Activated T-cell treated with anti-CD3 and anti-CD28 coated beads for 48 hours (primary cell): ENCODE results near the gene FGF12.

ENCODE experiments used
- DNase-seq: peaks from one replicate; pipeline ENCODE4 v3.0.0-alpha.2; 2020; ENCODE audit warnings: low read depth

FGF12 gene

DNA sequence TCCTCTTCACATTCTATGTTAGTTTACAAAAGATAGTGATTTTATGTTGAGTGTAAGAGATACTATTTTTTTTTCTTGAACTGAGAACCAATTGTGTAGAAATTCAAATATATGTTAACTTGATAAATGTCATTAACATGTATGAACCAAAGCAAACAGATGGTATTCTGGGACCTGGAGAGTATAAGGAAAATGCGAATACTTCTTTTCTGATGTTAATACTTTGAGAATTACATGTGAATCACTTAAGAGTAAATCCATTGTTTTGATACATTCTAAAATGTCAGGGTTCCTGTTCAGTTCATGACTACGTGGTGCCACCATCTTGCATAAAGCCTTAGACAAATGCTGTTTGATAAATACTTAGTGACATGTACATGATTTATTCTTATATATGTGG is 541.3 kb downstream of the FGF12 start:
- no peak for DNase-seq

GRCh38 chr3:192183109-192183508 is 544.2 kb downstream of the FGF12 start:
- DNase-seq = no peak

GRCh38 chr3:192181151-192181550 is 546.2 kb downstream of the FGF12 start:
- no peak for DNase-seq

- DNase-seq = no peak
These were observed 550.0 kb downstream of the FGF12 start for GRCh38 chr3:192177383-192177782.

- no peak for DNase-seq
These were observed 553.1 kb downstream of the FGF12 start for GRCh38 chr3:192174283-192174682.

- DNase-seq = no peak
These were observed 556.1 kb downstream of the FGF12 start for GRCh38 chr3:192171213-192171612.

DNA sequence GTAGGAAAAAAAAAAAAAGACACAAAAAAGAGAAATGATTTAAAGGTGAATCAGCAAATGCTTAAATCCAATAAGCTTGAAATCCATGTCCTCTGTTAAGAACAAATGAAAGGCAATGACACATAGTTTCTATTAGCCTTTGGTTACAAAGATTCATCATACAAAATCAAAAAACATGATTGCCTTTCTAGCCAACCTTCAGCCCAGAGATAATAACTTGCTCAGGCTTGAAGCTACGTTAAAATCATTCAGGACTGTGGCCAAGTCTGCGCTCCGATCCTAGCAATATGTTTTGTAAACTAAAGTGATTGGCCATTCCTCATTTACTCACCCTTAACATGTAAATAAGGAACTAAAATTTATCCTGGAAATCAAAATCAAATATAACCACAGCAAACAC is 556.7 kb downstream of the FGF12 start:
- no peak for DNase-seq

GRCh38 chr3:192170031-192170430 is 557.3 kb downstream of the FGF12 start:
- no peak for DNase-seq

GRCh38 chr3:192169332-192169915 is 557.9 kb downstream of the FGF12 start:
- DNase-seq = no peak

GRCh38 chr3:192168202-192168601 is 559.1 kb downstream of the FGF12 start:
- DNase-seq = no peak

- DNase-seq = no peak
These were observed 561.8 kb downstream of the FGF12 start for GRCh38 chr3:192165552-192165951.

DNA sequence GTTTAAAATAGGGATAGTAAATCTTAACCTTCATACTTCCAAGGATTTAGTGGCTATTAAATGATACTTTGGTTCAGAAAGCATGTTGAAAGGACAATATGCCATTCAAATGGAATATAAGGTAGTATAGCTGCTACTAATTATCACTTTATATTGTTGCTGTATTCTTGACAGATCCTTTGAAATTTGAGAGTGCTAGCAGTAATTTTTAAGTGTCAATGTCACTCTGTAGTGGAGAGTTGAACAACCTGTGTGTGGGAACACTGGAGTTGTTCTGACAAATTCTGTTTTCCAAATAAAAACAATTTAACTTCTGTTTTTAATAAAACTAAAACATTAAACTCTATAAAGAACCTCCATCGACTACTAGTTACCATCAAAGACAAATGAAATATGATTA is 565.7 kb downstream of the FGF12 start:
- no peak for DNase-seq

DNA sequence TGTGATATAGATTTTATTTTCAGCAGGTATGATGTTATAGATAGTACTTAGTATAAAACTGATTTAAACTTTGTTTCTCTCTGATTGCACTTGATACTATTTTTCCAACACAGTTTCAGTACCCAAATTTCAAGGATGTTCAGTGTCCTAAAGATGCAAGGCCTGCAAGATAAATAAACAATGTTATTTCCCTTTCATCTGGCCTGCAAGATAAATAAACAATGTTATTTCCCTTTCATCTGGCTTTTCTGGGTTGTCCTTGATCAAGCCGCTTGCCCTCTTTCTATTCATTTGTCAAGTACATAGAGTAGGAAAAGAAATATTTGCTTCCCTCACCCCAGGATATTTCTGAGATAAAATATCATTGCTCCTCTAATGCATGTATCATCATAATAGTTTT is 571.0 kb downstream of the FGF12 start:
- DNase-seq = no peak

- DNase-seq = no peak
These were observed 572.1 kb downstream of the FGF12 start for GRCh38 chr3:192155194-192155593.

DNA sequence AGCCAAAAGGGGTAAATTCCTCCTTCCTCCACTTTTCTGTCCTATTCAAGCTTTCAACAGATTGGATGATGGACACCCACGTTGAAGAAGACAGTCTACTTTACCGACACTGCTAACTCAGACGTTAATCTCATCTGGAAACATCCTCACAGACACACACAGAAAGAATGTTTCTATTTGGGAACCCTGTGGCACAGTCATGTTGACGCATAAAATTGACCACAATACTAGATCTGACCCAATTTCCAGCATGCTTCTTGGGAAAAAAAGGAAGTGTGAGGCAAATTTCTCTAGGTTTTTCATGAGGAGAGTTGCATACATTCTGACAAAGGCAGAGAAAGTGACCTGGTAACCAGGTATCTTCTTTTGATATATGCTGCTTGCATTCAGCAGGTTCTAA is 594.1 kb downstream of the FGF12 start:
- DNase-seq = no peak

DNA sequence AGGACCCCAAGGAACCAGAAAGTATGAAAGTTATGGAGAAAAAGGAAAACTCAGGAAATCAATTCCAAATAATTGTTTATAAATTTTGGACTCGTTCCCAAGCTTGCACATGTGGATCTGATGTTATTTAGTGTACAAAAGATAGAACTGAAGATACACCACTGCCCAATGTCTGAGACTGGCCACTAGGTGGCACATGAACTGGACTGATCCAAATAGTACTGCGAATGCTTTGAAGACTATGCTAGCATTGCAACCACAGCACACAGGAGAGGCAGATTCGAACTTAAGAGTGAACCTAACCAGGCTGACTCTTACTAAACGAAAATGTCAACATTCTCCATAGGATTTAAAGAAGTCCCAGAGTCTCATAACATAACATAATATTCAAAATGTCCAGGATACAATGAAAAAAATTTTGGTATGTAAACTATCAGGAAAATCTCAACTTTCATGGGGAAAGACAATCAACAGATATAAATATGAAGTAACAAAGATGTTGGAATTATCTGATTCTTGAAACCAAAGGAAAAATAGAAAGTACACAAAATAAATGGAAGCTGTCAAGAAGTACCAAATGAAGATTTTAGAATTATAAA is 596.7 kb downstream of the FGF12 start:
- no peak for DNase-seq

DNA sequence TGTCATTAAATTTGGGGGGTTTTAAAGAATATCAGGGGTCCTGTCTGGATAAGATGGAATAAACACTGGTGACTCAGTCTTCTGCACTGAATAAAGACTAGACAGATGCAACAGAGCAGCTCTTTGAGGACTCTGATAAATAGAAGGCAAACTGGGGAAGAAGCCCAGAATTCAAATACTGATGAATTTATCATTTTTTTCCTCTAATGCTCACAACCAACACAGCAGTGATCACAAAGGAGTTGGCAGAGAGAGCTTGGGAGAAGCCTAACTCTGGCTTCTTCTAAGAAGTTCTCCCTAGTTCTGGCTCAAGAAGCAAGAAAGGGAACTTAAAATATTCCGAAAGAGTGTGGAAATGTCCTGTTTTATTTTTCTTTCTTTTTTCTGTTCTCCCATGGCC is 597.8 kb downstream of the FGF12 start:
- DNase-seq = no peak

GRCh38 chr3:192128922-192129321 is 598.4 kb downstream of the FGF12 start:
- DNase-seq = no peak

DNA sequence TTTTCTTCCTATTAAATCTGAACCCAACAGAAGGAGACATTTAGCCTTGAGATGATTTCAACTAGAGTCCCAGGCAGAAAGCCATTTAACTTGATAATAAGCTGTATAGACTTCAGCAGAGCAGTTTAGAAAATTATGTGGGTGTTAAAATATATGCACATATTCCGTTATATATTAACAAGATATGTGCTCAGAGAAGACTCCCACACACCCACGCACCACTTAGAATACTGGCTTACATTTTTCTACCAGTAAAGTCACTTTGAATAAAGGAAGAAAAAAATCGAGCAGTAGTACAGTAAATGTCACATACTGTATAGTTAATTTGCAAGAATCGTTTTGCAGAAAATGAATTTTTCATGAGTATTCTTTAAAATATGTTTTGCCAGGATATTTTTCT is 599.3 kb downstream of the FGF12 start:
- DNase-seq = no peak

- no peak for DNase-seq
These were observed 604.3 kb downstream of the FGF12 start for GRCh38 chr3:192122832-192123594.

DNA sequence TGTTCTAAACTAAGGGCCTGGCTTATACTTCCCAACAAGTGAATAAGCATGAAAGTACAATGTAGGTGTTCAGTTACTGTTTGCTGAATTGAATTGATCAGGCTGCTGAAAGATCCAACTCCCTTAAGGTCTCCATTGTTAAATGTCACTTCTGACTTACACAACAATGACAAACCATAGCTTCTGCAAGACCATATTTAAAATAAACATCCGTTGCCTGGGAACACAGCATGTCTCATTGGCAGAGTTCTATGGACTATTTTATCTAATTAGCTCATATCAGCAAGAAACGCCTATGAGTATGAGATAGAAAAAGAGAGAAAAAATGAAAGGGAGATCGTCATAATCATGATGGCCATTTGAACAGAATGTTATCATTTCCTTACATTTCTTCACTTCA is 605.4 kb downstream of the FGF12 start:
- DNase-seq = no peak

GRCh38 chr3:192108820-192109219 is 618.5 kb downstream of the FGF12 start:
- DNase-seq = no peak

- DNase-seq = no peak
These were observed 620.8 kb downstream of the FGF12 start for GRCh38 chr3:192106543-192106942.
